H9 (cell line): ENCODE data around the gene MGLL. TPM values are rescaled to one million over a fixed set of nuclear protein-coding genes. Genes with fewer than 3 reads are reported as not detected.

Experiments
- DNase-seq: peaks from one replicate; pipeline ENCODE4 v3.0.0-alpha.2; 2017
- H2AFZ ChIP-seq: one replicate; pipeline ENCODE4 v1.6.1; 2013; ENCODE audit warnings: mild to moderate bottlenecking, low read length, control low read depth, moderate library complexity
- H2AK5ac ChIP-seq: 2 replicates; pipeline ENCODE4 v1.6.1; 2013; ENCODE audit warnings: low read length, control low read depth, mixed read lengths; ENCODE audit not compliant: insufficient read length
- H2BK120ac ChIP-seq: one replicate; pipeline ENCODE4 v1.6.1; 2013; ENCODE audit warnings: low read depth, mild to moderate bottlenecking, low read length, control low read depth, inconsistent platforms; ENCODE audit not compliant: poor library complexity, severe bottlenecking
- H2BK12ac ChIP-seq: 2 replicates; pipeline ENCODE4 v1.6.1; 2013; ENCODE audit warnings: low read length, control low read depth, mixed read lengths, low read depth; ENCODE audit not compliant: insufficient read length
- H2BK15ac ChIP-seq: 2 replicates; pipeline ENCODE4 v1.6.1; 2013; ENCODE audit warnings: low read depth, low read length, control low read depth
- H2BK20ac ChIP-seq: one replicate; pipeline ENCODE4 v1.6.1; 2013; ENCODE audit warnings: low read depth, mild to moderate bottlenecking, low read length, control low read depth, inconsistent platforms; ENCODE audit not compliant: poor library complexity, severe bottlenecking
- H2BK5ac ChIP-seq: 2 replicates; pipeline ENCODE4 v1.6.1; 2013; ENCODE audit warnings: low read length, control low read depth, mixed read lengths; ENCODE audit not compliant: insufficient read length
- H3K14ac ChIP-seq: 2 replicates; pipeline ENCODE4 v1.6.1; 2013; ENCODE audit warnings: low read length, control low read depth; ENCODE audit not compliant: insufficient read depth
- H3K18ac ChIP-seq: 2 replicates; pipeline ENCODE4 v1.6.1; 2013; ENCODE audit warnings: low read depth, mild to moderate bottlenecking, mixed read lengths, low read length, control low read depth; ENCODE audit not compliant: insufficient read length
- H3K23ac ChIP-seq: 2 replicates; pipeline ENCODE4 v1.6.1; 2013; ENCODE audit warnings: low read length, control low read depth, mixed read lengths, low read depth; ENCODE audit not compliant: insufficient read length
- H3K23me2 ChIP-seq: 2 replicates; pipeline ENCODE4 v1.6.1; 2013; ENCODE audit warnings: low read depth, mild to moderate bottlenecking, mixed read lengths, low read length, control low read depth; ENCODE audit not compliant: insufficient read length, poor library complexity, severe bottlenecking
- H3K27ac ChIP-seq: 2 replicates; pipeline ENCODE4 v1.5.1; 2013; ENCODE audit warnings: low read length, control low read depth, mixed read lengths, low read depth; ENCODE audit not compliant: insufficient read length
- H3K27me3 ChIP-seq: 2 replicates; pipeline ENCODE4 v1.6.1; 2013; ENCODE audit warnings: low read length, control low read depth, inconsistent platforms; ENCODE audit not compliant: insufficient read depth
- H3K4ac ChIP-seq: 2 replicates; pipeline ENCODE4 v1.6.1; 2013; ENCODE audit warnings: low read depth, mild to moderate bottlenecking, control low read depth, inconsistent platforms, low read length, moderate library complexity
- H3K4me1 ChIP-seq: 2 replicates; pipeline ENCODE4 v1.6.1; 2013; ENCODE audit warnings: low read length, control low read depth, inconsistent platforms; ENCODE audit not compliant: insufficient read depth
- H3K4me2 ChIP-seq: 2 replicates; pipeline ENCODE4 v1.6.1; 2013; ENCODE audit warnings: low read length, control low read depth, mixed read lengths; ENCODE audit not compliant: insufficient read length, insufficient read depth
- H3K56ac ChIP-seq: 2 replicates; pipeline ENCODE4 v1.6.1; 2013; ENCODE audit warnings: low read depth, mild to moderate bottlenecking, mixed read lengths, low read length, control low read depth; ENCODE audit not compliant: insufficient read length
- H3K79me1 ChIP-seq: 2 replicates; pipeline ENCODE4 v1.6.1; 2013; ENCODE audit warnings: low read depth, mild to moderate bottlenecking, moderate library complexity, low read length, control low read depth, inconsistent platforms; ENCODE audit not compliant: insufficient read depth, poor library complexity, severe bottlenecking
- H3K79me2 ChIP-seq: 2 replicates; pipeline ENCODE4 v1.6.1; 2013; ENCODE audit warnings: low read length, control low read depth, inconsistent platforms; ENCODE audit not compliant: insufficient read depth
- H3K9ac ChIP-seq: 2 replicates; pipeline ENCODE4 v1.6.1; 2013; ENCODE audit warnings: low read length, control low read depth, mixed read lengths; ENCODE audit not compliant: insufficient read length; ENCODE audit errors: extremely low read depth
- H3K9me3 ChIP-seq: one replicate; pipeline ENCODE4 v1.6.1; 2013; ENCODE audit warnings: low read depth, low read length, inconsistent platforms; ENCODE audit not compliant: control insufficient read depth
- H3T11ph ChIP-seq: one replicate; pipeline ENCODE4 v1.6.1; 2013; ENCODE audit warnings: mild to moderate bottlenecking, low read length, control low read depth, inconsistent platforms
- H4K20me1 ChIP-seq: one replicate; pipeline ENCODE4 v1.6.1; 2013; ENCODE audit not compliant: control insufficient read depth, insufficient read length, insufficient read depth
- H4K5ac ChIP-seq: 2 replicates; pipeline ENCODE4 v1.6.1; 2013; ENCODE audit warnings: low read depth, mild to moderate bottlenecking, mixed read lengths, low read length, control low read depth; ENCODE audit not compliant: insufficient read length
- H4K8ac ChIP-seq: replicated peaks from 2 replicates; pipeline ENCODE4 v1.6.1; 2013; ENCODE audit warnings: low read length, control low read depth, mixed read lengths, low read depth; ENCODE audit not compliant: insufficient read length
- H4K91ac ChIP-seq: 2 replicates; pipeline ENCODE4 v1.6.1; 2013; ENCODE audit warnings: low read depth, mild to moderate bottlenecking, moderate library complexity, mixed read lengths, low read length, control low read depth; ENCODE audit not compliant: insufficient read length
- H3K27ac Mint-ChIP-seq, 3 experiments: 2 replicates in 2 of 3; 3 replicates in 1 of 3; pipeline ENCODE4 v1.8.0; 2020 to 2021; ENCODE audit warnings: mixed read lengths in 3 of 3, mild to moderate bottlenecking in 1 of 3, moderate library complexity in 1 of 3
- H3K27me3 Mint-ChIP-seq: 2 replicates; pipeline ENCODE4 v1.8.0; 2021; ENCODE audit warnings: low read depth, mild to moderate bottlenecking, moderate library complexity, mixed read lengths
- H3K36me3 Mint-ChIP-seq, 3 experiments: 2 replicates in 2 of 3; 3 replicates in 1 of 3; pipeline ENCODE4 v1.8.0; 2020 to 2021; ENCODE audit warnings: low read depth in 3 of 3, mixed read lengths in 3 of 3; ENCODE audit not compliant: insufficient read depth in 1 of 3
- H3K4me1 Mint-ChIP-seq, 2 experiments: 2 replicates each; pipeline ENCODE4 v1.8.0; 2020; ENCODE audit warnings: mixed read lengths in 2 of 2
- H3K4me3 Mint-ChIP-seq, 2 experiments: 2 replicates in 1 of 2; 3 replicates in 1 of 2; pipeline ENCODE4 v1.8.0; 2020 to 2021; ENCODE audit warnings: mild to moderate bottlenecking in 2 of 2, mixed read lengths in 2 of 2, moderate library complexity in 1 of 2
- H3K9me3 Mint-ChIP-seq, 2 experiments: 2 replicates in 1 of 2; 3 replicates in 1 of 2; pipeline ENCODE4 v1.8.0; 2020; ENCODE audit warnings: mild to moderate bottlenecking in 2 of 2, mixed read lengths in 2 of 2, moderate library complexity in 1 of 2
- WGBS: extraction: QIAGEN DNeasy Blood & Tissue Kit; methylation state at CpG from one replicate; pipeline ENCODE4 v1.1.7; 2013; ENCODE audit warnings: missing lambda C conversion rate, low lambda C conversion rate, mixed read lengths; ENCODE audit not compliant: insufficient read length; ENCODE audit errors: extremely low coverage; 5-methylcytosine and 5-hydroxymethylcytosine counted together
- total RNA-seq: library from RNA; stranded (reverse); gene quantifications from 2 replicates; pipeline ENCODE4 v1.2.1, GENCODE V29; 2021
- TF ChIP-seq, protein P1 (sequence below): fragments of 200-600 bp; sonication (generic); conservative IDR thresholded peaks from 3 replicates; pipeline ENCODE4 v1.8.0; 2021; ENCODE audit warnings: antibody characterized with exemption, mild to moderate bottlenecking

MGLL gene
- total RNA-seq, 1 experiment from 2014 or later: 0.11 TPM

DNA sequence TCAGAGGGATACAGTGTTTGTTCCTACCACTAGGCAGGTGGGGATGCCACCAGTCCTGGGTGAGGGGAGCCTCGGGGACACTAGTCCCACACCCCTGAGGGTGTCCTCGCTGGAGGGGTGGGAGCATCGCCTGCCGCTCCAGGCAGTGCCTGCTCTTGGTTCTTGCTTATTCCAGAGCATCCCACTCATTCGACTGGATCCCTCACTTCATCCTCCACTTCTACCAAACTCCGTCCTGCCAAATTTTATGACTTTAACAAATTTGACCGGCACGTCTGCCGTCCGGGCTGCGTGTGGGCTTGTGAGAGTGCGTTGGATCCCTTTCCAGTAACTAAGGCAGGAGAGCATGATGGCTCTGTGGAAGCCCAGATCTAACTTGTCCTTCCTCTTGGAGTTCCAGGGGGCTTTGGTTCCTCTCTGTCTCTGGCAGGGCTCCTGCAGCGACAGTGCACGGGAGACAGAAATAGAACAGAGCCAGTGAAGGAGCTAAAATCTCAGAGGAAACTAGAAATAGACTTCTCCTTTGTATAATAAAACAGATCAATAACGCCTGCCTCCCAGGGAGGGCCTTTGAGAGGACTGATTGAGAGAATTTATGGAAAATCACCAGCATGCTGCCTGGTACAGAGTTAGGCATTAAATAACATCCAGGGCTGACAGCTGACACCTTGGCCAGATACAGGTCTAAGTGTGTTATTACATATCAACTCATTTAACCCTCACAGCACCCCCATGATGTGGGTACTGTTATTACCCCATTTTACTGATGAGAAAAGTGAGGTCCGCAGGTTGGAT, 34.5 kb downstream of the MGLL start:
- Mint-ChIP-seq H3K4me3 (no peak overlapping the region), H3K4me1 (peaks cover 9 to 16% of the 10 kb centered on the region in 2 experiments), H3K27ac (no peak overlapping the region), H3K27me3 (peaks cover 1% of the 10 kb centered on the region; the same call in 1 of the 2 replicates), H3K36me3 (no peaks in the 10 kb centered on the region), H3K9me3 (no peaks in the 10 kb centered on the region)
- Histone ChIP-seq H3K4me1 (no peaks in the 10 kb centered on the region), H2BK12ac (no peak overlapping the region), H2BK5ac (no peak overlapping the region), H3K79me1 (no peaks in the 10 kb centered on the region), H4K5ac (no peak overlapping the region), H3K14ac (no peak overlapping the region), H3K4ac (no peak overlapping the region), H4K20me1 (no peaks in the 10 kb centered on the region), H3K27ac (no peak overlapping the region), H2AFZ (no peak overlapping the region), H3K27me3 (no peaks in the 10 kb centered on the region), H3K79me2 (no peaks in the 10 kb centered on the region), H3K18ac (no peak overlapping the region), H3K9ac (no peak overlapping the region), H2AK5ac (no peak overlapping the region), H3K56ac (no peak overlapping the region), H3K9me3 (no peaks in the 10 kb centered on the region), H3T11ph (no peak overlapping the region), H4K91ac (no peak overlapping the region), H3K4me2 (no peak overlapping the region), H2BK20ac (no peak overlapping the region), H2BK120ac (no peak overlapping the region), H3K23me2 (no peaks in the 10 kb centered on the region), H2BK15ac (no peak overlapping the region), H4K8ac (no peak overlapping the region), H3K23ac (no peak overlapping the region)
- WGBS: no CpG with 5 or more reads among the region's 16 CpGs
- TF ChIP-seq, protein P1, sequence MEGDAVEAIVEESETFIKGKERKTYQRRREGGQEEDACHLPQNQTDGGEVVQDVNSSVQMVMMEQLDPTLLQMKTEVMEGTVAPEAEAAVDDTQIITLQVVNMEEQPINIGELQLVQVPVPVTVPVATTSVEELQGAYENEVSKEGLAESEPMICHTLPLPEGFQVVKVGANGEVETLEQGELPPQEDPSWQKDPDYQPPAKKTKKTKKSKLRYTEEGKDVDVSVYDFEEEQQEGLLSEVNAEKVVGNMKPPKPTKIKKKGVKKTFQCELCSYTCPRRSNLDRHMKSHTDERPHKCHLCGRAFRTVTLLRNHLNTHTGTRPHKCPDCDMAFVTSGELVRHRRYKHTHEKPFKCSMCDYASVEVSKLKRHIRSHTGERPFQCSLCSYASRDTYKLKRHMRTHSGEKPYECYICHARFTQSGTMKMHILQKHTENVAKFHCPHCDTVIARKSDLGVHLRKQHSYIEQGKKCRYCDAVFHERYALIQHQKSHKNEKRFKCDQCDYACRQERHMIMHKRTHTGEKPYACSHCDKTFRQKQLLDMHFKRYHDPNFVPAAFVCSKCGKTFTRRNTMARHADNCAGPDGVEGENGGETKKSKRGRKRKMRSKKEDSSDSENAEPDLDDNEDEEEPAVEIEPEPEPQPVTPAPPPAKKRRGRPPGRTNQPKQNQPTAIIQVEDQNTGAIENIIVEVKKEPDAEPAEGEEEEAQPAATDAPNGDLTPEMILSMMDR: no peak
- no peak for DNase-seq
